ENCODE results near the gene UBALD1.

UBALD1 gene

DNA sequence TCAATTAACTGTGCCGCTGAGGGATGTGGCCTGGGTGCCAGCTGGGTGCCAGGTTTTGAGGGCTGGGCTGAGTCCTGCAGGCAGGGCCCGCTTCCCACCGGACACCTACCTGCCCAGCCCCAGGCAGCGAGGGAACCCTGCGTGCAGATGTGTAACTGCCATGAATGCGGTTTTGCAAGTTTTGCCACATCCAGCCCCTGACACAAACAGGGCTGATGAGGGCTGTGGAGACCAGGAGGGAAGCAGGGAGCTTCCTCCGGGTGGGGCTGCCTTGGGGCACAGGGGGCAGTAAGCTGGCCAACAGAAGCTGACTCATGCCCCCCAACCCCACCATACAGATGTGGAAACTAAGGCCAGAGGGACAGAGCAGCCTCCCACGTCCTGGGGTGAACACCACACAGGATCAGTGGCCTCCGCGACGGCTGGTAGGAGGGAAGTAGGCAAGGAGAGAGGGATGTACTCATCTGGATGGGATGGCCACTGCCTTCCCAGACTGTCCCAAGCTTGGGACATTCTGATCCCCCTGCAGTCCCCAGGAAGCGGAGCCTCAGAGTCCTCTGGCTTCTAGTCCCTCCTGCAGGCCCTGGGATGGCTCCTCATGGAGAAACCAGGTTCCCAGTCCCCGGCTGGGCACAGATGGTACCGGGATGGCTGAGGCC lies 1.6 kb downstream of the UBALD1 start:
- ATAC-seq = no peak
- TF ChIP-seq, protein P1, sequence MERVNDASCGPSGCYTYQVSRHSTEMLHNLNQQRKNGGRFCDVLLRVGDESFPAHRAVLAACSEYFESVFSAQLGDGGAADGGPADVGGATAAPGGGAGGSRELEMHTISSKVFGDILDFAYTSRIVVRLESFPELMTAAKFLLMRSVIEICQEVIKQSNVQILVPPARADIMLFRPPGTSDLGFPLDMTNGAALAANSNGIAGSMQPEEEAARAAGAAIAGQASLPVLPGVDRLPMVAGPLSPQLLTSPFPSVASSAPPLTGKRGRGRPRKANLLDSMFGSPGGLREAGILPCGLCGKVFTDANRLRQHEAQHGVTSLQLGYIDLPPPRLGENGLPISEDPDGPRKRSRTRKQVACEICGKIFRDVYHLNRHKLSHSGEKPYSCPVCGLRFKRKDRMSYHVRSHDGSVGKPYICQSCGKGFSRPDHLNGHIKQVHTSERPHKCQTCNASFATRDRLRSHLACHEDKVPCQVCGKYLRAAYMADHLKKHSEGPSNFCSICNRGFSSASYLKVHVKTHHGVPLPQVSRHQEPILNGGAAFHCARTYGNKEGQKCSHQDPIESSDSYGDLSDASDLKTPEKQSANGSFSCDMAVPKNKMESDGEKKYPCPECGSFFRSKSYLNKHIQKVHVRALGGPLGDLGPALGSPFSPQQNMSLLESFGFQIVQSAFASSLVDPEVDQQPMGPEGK (CRISPR knock-in tag; IDR thresholded peaks at IDR 0.05; ENCODE audit: borderline replicate concordance) = no peak
- no peak for TF ChIP-seq CSRNP3 (CRISPR knock-in tag; IDR thresholded peaks at IDR 0.05)
- no peak for TF ChIP-seq BACH2 (CRISPR knock-in tag; IDR thresholded peaks at IDR 0.05; ENCODE audit: borderline replicate concordance)
- no peak for TF ChIP-seq CSDC2 (CRISPR knock-in tag; IDR thresholded peaks at IDR 0.05)
- TF ChIP-seq GLIS3 (CRISPR knock-in tag; IDR thresholded peaks at IDR 0.05) = no peak
- no peak for TF ChIP-seq ZNF70 (CRISPR knock-in tag; IDR thresholded peaks at IDR 0.05)

GRCh38 chr16:4612474-4612931 lies 2.2 kb downstream of the UBALD1 start:
- TF ChIP-seq ESRRG (CRISPR knock-in tag; IDR thresholded peaks at IDR 0.05) (no peak), ZC3H10 (CRISPR knock-in tag; IDR thresholded peaks at IDR 0.05) (no peak), CSDC2 (CRISPR knock-in tag; IDR thresholded peaks at IDR 0.05) (no peak), BACH2 (CRISPR knock-in tag; IDR thresholded peaks at IDR 0.05; ENCODE audit: borderline replicate concordance) (no peak), CSRNP3 (CRISPR knock-in tag; IDR thresholded peaks at IDR 0.05) (no peak), SNAI2 (CRISPR knock-in tag; IDR thresholded peaks at IDR 0.05) (no peak), ISL1 (CRISPR knock-in tag; IDR thresholded peaks at IDR 0.05) (no peak), ARNTL (CRISPR knock-in tag; IDR thresholded peaks at IDR 0.05; ENCODE audit: borderline replicate concordance, low read depth) (no peak), GLIS3 (CRISPR knock-in tag; IDR thresholded peaks at IDR 0.05) (no peak), ZNF70 (CRISPR knock-in tag; IDR thresholded peaks at IDR 0.05) (no peak), CREB5 (CRISPR knock-in tag; IDR thresholded peaks at IDR 0.05; ENCODE audit: low read depth) (no peak)
- no peak for ATAC-seq

GRCh38 chr16:4611337-4612021 lies 3.2 kb downstream of the UBALD1 start:
- TF ChIP-seq OSR1 (CRISPR knock-in tag; IDR thresholded peaks at IDR 0.05) (no peak), ZNF8 (CRISPR knock-in tag; IDR thresholded peaks at IDR 0.05) (no peak), ESRRG (CRISPR knock-in tag; IDR thresholded peaks at IDR 0.05) (no peak), CSDC2 (CRISPR knock-in tag; IDR thresholded peaks at IDR 0.05) (no peak), ZC3H10 (CRISPR knock-in tag; IDR thresholded peaks at IDR 0.05) (no peak), CREB5 (CRISPR knock-in tag; IDR thresholded peaks at IDR 0.05; ENCODE audit: low read depth) (no peak), ZNF565 (CRISPR knock-in tag; conservative IDR thresholded peaks at IDR 0.05; ENCODE audit: low read depth) (no peak), BACH2 (CRISPR knock-in tag; IDR thresholded peaks at IDR 0.05; ENCODE audit: borderline replicate concordance) (no peak), TSHZ2 (CRISPR knock-in tag; IDR thresholded peaks at IDR 0.05) (no peak), ZNF70 (CRISPR knock-in tag; IDR thresholded peaks at IDR 0.05) (no peak), PPARA (CRISPR knock-in tag; IDR thresholded peaks at IDR 0.05; ENCODE audit: borderline replicate concordance) (no peak), ZFP30 (CRISPR knock-in tag; IDR thresholded peaks at IDR 0.05) (no peak), CSRNP3 (CRISPR knock-in tag; IDR thresholded peaks at IDR 0.05) (no peak), ARNTL (CRISPR knock-in tag; IDR thresholded peaks at IDR 0.05; ENCODE audit: borderline replicate concordance, low read depth) (no peak), ZFP3 (CRISPR knock-in tag; IDR thresholded peaks at IDR 0.05) (no peak), TOX (CRISPR knock-in tag; IDR thresholded peaks at IDR 0.05; ENCODE audit: borderline replicate concordance) (no peak), SNAI2 (CRISPR knock-in tag; IDR thresholded peaks at IDR 0.05) (no peak), GLIS3 (CRISPR knock-in tag; IDR thresholded peaks at IDR 0.05) (no peak)
- ATAC-seq = no peak
